ENCODE measurements around the gene MSI2.

DNA sequence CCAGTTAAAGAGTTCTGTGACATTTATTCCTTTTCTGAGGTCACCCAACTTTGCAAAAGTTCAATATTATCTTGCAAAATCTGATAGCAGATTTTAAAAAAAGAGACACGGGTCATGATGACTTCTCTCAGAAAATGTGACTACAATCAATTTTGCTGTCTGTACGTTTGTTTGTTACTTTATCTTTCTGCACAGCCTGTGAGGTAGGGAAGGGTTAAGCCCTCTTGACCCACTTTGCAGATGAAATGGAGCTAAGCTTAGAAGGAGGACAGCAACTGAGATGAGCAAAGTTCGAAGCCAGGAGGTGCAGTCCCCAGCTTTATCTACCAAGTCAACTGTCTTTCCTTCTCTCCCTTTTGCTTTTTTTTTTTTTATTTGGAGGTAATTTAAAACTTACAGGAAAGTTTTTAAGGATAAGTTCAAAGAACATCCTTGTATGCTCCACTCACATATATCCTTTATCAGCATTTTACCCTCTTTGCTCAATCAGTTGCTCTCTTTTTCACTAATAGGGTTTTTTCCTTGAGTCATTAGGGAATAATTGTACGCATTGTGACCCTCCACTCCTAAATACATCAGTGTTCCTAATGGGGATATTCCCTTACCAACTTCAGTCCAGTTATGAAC is 86.8 kb downstream of the MSI2 start:
- TF ChIP-seq, protein P1, sequence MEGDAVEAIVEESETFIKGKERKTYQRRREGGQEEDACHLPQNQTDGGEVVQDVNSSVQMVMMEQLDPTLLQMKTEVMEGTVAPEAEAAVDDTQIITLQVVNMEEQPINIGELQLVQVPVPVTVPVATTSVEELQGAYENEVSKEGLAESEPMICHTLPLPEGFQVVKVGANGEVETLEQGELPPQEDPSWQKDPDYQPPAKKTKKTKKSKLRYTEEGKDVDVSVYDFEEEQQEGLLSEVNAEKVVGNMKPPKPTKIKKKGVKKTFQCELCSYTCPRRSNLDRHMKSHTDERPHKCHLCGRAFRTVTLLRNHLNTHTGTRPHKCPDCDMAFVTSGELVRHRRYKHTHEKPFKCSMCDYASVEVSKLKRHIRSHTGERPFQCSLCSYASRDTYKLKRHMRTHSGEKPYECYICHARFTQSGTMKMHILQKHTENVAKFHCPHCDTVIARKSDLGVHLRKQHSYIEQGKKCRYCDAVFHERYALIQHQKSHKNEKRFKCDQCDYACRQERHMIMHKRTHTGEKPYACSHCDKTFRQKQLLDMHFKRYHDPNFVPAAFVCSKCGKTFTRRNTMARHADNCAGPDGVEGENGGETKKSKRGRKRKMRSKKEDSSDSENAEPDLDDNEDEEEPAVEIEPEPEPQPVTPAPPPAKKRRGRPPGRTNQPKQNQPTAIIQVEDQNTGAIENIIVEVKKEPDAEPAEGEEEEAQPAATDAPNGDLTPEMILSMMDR (conservative IDR thresholded peaks at IDR 0.05; ENCODE audit: low read length): no peak
- TF ChIP-seq EZH2phosphoT487 (IDR thresholded peaks at IDR 0.05; ENCODE audit: borderline replicate concordance, low read depth, low read length): no peak
